Activated CD4-positive, alpha-beta T cell treated with anti-CD3 and anti-CD28 coated beads, Interleukin-2, amount 50 U/mL, for 4 hours (primary cell): Measurements from ENCODE around the gene DDA1.

Experiments used
- DNase-seq, 2 experiments: peaks; one replicate each; pipeline ENCODE4 v3.0.0-alpha.2; 2020

The DDA1 gene

DNA sequence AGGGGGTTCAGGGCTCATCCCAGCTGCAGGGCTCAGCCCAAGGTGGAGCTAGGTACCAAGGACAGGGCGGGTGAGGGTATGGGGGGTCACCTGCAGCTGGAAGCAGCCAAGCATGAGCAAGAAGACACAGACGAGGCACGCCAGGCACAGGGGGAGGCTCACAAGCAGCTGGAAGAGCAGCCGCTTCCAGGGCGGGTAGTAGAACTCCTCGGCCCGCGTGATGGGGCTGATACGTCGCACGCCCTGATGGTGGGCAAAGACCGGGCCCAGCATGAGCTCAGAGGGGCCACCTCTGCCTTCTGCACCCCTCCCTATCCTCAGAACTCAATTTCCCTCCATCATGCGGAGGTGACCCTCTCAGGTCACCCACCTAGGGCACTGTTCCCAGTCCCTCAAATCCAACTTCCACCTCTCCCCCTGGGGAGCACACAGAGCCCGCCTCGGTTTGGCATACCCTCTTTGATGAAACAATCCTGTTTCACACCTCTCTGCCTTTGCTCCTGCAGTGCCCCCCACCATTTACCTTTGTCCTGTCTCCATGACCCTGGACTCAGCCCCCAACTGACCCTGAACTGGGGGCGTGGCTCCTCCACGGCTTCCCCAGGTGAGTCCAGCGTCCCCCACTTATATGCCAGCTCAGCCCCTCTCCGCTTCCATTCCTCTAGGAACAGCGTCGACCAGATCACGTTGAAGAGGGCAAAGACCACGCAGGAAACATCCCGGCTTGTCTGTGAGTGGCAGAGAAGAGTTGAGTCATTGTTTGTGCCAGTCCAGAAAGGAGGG lies 21.1 kb downstream of the DDA1 start:
- no peak for DNase-seq

DNA sequence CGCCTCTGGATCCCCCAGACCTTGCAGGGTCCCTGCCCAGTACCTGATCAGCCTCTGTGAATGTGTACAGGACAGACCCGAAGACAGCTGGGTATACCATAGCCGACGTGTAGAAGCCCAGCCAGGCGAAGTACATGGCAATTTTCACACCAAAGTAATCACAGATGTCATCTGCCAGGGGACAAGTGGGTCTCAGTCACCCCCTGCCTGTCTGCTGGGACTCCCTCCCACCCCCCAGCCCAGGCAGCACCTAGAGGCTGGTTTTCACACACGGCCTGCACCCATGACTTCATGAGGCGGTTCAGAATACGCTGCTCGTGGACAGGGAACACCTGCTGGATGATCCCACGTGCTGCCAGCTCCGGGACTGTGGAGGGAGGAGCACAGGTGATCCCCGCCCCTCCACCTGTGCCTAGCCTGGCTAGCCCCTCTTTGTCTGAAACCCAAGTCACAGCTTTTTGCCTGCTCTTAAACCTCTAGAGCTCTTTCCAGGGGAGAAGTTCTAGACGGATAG lies 21.7 kb downstream of the DDA1 start:
- no peak for DNase-seq

DNA sequence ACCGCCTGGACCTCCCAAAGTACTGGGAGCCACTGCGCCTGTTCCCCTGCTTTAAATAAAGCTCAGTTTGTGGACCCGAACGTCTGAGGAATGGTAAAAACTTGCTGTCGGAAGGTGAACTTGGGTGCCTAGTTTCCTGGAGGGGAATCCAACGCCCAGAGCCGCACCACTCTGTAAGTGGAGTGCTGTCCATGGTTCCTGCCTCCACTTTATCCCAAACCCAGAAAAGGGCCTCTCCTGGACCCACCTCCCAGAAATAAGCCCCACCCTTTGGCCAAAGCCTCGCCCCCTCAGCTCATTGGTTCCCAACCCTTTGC lies 23.0 kb downstream of the DDA1 start:
- no peak for DNase-seq

DNA sequence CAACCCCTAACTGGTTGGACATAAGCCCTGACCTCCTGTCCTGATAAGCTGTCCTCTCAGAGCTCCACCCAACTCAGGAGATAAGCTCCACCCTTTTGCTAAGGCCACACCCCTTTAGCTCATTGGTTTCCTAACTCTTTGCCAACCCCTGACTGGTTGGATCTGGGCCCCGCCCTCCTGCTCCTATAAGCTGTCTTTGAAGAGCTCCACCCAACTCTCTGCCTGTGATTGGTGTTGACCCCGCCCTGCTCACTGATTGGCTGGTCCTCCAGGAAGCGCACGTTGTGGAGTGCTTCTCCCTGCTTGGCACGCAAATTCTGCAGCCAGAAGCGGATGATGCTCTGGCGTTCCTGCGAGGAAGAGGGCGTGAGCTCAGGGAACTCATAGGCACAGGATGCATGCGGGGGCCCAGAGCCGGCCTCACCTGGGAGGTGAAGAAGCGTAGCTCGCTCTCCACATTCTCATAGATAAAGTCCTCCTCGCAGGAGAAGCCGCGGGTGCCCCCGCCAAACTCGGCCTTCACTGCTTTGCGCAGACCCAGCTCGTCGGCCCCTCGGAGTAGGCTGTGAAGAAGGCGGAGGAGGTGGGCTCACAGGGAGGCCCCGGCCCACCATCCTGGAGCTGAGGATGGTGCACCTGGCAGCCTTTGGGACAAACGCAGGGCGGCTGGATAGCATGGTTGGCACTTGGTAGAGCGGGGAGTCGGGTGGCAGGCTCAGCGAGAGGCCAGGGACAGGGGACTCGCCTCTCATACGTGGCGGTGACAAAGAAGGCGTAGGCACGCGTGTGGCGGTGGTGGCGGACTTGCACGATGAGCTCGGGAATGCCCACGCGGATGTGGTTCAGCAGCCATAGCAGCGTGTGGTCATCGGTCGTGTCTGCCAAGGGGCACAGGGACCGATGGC lies 23.6 kb downstream of the DDA1 start:
- no peak for DNase-seq

DNA sequence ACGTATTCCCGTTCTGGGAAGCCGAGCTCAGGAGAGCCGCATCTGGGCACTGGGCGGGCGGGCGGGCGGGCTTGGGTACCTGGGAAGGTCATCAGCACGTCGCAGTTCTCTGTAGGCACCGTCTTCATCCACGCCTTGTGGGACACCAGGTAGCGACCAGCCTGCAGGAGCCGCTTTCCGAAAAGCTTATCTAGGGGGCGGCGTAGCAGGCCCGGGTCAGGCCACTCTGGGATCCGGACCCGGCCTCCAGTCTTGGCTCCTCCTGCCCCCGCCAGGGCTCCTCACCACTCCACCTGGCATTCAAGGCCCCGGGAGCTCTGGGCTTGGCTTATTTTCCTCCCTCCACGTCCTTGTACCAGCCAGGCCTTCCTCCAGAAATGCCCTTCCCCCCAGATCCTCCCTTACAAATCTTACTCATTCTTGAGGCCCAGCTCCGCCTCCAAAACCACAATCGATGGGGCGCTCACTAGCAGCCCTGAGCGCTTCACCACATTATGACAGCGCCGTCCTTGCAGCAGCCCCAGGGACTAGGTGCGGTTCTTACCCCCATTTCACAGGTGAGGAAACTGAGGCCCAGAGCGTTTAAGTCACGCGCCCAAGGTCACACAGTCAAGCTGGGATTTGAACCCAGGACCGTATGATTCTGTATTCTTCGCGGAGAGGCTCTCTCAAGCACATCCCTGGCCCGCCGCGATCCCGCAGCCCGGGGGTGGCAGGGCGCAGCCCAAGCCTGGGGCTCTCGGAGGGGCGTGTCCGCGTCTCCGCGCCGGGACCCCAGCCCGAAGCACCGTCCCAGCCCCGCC lies 24.4 kb downstream of the DDA1 start:
- DNase-seq: peak; percentile 72 to 77

DNA sequence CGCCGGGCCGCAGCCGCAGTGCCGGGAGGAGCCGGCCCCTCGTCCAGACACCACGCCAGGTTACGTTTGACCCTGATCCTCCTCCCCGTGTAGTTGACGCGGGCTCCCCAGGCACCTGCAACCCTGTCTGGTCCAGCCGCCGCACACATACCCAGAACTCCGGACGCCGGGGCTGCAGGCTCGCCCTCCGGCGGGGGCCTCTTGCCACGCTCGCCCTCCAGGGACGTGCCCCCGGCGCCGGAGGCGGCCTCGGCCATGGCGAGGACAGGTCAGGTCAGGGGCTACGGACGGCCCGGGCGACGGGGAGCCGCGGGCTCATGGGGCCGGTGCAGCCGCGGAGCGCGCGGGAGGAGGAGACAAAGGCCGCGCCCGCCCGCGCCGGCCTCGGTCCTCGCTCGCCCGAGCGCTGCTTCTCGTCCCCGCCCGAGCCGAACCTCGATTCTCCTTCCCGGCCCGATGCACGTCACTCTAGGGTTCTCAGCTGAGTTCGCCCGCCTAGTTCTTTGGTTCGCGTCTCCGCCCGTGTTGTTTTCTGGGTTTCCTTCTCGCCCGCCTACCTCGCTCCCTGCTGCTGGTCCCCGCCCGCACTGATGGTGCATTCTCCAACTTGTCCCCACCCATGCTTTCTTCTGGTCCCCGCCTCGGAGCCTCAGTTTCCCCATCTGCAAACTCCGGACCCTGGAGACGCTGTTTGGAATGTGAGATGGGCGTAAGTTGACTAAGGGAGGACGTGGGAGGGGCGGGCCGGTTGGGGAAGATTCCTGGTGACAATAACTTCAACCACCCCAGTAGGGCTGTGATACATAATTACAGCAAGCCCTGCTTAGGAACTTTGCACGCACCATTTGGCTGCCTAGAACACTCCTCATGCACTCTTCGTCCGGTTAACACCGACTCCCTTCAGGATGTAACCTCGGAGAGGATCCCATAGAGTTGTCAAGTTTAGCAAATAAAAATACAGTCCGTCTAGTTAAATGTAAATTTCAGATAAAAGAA lies 25.3 kb downstream of the DDA1 start, which contains the start of gene ANO8:
Gene ANO8, minus strand, starts transcription at position 442 of the 996 bp plus-strand sequence. Its CDS starts 185 bp downstream, at position 257.
- peak; percentile 97 to 98 for DNase-seq

DNA sequence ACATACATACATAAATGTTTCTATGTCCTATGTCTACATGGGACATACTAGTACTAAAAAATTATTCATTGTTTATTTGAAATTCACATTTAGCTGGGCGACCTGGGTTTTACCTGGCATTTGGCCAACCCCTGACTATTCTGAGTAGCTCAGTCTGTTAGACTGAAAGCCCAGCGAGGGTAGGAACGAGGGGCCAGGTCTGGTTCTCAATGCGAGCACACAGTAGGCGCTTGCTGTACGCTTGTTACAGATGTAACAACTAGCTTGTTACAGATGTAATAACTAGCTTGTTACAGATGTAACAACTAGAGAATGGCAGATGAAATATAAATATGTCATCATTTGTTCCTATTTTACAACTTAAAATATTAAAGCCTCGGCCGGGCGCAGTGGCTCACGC lies 26.2 kb downstream of the DDA1 start:
- no peak for DNase-seq

DNA sequence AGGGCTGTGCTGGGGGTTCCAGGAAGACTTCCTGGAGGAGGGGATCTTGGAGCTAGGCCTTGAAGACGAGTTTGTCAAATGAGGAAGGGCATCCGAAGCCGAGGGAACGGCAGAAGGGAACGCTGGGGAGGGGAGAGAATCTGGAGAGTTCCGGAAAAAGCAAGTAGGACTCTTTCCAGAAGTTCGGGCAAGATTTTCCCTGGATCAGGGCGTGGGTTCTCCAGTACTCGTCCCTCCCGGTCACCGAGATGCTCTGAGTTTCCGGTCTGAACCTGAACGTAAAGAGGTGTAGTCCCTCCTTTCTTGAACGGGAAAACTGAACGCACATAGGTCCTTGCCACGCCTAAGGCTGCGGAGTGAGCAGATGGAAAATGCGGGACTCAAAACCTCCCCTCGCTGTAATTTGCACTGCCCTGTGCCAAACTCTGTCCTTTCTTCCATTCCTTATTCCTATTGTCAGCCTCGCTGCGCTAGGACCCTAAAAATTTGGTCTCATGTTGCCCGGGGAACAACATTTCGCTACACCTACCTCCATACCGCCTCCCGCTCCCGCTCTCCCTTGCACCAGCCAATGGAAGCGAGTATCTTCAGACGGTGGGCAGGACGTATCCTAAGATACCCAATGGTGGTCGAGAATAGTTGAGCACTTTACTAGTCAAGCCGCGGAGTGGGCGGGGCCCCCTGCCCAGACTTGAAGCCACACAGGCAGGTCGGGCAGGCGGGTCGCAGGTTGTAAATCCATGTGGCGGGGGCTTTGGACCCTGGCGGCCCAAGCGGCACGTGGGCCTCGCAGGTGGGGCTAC lies 27.7 kb downstream of the DDA1 start, which contains the start of gene GTPBP3:
Gene GTPBP3, plus strand, starts transcription at position 682 of the 803 bp plus-strand sequence. Its CDS starts 59 bp downstream, at position 741.
- DNase-seq: peak; percentile 96

DNA sequence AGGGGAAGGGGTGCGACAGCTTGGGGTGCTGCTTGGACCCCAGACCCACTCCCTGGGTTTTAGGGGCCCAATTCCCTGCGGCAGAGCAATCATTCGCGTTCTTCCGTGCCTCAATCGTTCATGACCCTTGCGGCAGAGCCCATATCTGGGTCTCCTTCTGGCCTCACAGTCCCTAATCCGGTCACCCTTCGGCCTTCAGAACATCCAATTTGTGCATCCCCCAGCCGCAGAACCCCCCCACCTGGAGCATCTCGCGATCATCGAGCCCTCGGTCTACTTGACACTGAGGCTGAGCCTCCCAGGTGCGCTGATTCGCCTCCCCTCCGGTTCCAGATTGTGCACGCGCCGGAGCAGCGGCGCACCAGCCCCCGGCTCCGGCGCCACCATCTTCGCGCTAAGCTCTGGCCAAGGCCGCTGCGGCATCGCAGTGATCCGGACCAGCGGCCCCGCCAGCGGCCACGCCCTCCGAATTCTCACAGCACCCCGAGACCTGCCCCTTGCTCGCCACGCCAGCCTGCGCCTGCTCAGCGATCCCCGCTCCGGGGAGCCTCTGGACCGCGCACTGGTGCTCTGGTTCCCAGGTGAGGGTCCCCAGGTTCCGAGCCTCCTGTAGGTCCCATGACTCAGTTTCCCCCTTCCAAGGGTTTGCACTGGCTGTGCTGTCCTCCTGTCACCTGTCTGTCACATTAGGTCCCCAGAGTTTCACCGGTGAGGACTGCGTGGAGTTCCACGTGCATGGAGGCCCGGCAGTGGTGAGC lies 28.5 kb downstream of the DDA1 start:
- peak in 1 of 2 experiments; percentile 25 for DNase-seq

DNA sequence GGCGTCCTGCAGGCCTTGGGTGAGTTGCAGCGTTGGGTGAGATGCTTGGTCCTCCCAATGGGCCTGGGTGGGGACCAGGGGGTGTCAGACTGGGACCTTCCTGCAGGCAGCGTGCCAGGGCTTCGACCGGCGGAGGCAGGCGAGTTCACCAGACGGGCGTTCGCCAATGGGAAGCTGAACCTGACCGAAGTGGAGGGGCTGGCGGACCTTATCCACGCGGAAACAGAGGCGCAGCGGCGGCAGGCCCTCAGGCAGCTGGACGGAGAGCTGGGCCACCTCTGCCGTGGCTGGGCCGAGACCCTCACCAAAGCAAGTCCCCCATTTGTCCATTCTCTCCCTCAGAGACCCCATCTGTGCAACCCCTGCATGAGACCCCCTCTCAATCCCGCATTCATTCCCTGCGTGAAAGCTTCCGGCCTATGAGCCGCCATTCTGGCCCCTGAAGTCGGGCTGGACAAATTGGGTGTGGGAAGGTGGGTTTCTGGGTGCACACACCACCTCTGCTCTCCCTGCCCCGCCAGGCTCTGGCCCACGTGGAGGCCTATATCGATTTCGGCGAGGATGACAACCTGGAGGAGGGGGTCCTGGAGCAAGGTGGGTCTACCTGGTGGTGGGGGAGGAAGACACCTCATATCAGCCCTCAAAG lies 29.2 kb downstream of the DDA1 start:
- DNase-seq: no peak

DNA sequence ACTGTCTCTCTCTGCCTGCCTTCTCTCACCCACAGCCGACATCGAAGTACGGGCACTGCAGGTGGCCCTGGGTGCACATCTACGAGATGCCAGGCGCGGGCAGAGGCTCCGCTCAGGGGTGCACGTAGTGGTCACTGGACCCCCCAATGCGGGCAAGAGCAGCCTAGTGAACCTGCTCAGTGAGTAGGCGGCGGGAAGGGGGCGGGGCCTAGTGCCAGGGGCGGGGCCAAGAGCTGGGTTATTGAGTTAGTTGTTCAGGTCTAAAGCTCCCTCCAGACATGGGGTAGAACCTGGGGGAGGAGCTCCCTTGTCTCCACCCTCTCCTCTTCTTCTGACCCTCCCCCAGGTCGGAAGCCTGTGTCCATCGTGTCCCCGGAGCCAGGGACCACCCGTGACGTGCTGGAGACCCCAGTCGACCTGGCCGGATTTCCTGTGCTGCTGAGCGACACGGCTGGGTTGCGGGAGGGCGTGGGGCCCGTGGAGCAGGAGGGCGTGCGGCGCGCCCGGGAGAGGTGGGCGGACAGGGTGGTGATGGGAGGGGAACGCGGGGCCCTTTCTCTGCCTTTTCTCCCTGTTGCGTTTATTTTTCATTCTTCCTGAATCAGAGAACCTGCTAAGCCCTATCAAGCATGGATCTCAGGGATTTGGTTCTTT lies 29.9 kb downstream of the DDA1 start:
- peak; percentile 39 to 42 for DNase-seq

DNA sequence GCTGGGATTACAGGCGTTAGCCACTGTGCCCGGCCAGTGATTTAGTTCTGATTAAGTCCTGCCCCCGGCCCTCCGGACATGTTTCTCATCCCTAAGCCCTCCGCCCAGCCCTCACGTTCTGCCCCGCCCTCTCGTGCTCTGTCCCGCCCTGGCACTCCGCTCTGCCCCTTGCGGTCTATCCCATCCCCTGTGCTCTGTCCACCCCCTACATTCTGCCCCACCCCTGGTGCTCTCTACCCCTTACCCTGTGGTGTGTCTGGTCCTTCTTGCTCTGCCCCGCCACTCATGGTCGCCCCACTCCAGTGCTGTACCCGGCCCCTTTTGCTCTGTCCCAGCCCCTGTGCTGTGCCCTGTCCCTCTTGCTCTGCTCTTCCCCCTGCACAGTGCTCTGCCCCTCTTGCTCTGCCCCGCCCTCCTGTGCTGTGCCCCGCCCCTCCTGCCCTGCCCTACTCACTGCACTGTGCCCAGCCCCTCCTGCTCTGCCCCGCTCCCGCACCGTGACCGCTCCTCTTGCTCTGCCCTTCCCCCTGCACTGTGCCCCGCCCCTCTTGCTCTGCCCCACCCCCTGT lies 31.0 kb downstream of the DDA1 start:
- DNase-seq: no peak

DNA sequence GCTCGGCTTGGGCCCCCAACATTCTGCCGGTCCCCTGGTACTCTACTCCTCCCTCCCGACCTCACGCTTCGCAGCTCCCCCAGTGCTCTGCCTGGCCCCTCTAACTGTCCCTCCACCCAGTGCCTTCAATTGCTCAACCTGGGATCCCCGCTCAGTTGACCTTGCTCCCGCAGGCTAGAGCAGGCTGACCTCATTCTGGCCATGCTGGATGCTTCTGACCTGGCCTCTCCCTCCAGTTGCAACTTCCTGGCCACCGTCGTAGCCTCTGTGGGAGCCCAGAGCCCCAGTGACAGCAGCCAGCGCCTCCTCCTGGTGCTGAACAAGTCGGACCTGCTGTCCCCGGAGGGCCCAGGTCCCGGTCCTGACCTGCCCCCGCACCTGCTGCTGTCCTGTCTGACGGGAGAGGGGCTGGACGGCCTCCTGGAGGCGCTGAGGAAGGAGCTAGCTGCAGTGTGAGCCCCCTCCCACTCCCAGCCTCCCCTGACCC lies 31.6 kb downstream of the DDA1 start:
- DNase-seq: no peak

DNA sequence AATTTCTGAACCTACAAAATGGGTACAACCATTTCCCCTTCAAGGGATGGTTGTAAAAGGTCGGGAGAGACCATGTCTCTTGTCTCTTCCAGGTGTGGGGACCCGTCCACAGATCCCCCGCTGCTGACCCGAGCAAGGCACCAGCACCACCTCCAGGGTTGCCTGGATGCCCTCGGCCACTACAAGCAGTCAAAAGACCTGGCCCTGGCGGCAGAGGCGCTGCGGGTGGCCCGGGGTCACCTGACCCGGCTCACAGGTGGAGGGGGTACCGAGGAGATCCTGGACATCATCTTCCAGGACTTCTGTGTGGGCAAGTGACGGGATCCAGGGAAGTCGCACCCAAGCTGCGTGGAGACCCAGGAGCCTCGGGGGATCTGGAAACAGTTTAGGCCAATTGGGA lies 32.0 kb downstream of the DDA1 start:
- no peak for DNase-seq

DNA sequence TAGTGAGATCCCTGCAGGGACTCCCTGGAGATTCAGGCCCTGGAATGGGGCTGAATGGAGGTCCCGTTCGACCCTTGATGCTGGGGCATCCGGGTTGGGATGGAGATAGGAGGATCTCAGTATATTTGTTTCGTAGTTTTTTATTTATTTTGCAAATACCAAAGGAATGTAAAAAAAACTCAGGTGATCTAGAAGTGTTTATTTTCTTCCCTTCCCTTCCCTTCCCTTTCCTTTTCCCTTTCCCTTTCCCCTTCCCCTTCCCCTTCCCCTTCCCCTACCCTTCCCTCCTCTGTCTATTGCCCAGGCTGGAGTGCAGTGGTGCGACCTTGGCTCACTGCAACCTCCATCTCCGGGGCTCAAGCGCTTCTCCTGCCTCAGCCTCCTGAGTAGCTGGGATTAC lies 32.5 kb downstream of the DDA1 start:
- DNase-seq: no peak

DNA sequence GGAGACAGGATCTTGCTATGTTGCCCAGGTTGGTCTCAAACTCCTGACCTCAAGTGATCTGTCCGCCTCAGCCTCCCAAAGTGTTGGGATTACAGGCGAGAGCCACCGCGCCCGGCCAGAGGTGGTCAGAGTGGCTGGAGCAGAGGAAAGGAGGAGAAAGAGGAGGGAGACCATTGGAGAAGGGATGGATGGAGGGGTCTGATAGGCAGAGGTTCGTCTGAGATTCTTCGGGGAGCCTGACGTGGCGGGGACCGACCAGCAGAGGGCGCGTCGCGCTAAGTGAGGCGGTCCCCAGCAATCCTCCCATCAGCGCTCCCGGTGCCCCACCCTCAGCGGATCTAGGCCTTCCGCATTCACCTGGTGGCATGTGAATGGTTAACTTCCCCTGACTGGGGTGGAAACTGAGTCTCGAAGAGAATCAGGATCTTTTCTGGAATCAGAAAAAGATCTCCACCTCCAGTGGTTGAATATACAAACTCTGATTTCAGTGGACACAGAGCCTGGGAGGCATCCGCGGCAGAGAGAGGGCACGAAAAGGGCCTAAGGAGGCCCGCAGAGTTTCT lies 36.8 kb downstream of the DDA1 start:
- DNase-seq: peak; percentile 69 to 76

DNA sequence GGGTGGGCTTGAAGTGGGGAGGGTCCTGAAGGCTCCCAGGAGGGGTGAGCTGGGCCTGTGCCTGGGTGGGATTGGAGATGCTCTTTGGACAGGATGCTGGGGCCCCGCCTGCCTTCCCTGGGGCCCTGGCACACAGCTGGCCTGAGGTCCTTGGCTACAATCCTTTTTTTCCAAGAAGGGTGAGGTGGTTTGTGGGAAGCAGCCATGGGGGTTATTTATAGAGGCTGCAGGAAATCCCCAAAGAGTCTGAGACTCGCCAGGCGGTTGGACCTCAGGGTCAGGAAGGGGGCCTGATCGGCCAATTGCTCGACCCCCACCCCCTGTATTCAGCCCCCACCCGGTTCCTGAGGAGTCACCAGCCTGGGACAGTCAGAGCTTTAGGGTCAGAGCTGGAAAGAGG lies 38.0 kb downstream of the DDA1 start:
- no peak for DNase-seq

DNA sequence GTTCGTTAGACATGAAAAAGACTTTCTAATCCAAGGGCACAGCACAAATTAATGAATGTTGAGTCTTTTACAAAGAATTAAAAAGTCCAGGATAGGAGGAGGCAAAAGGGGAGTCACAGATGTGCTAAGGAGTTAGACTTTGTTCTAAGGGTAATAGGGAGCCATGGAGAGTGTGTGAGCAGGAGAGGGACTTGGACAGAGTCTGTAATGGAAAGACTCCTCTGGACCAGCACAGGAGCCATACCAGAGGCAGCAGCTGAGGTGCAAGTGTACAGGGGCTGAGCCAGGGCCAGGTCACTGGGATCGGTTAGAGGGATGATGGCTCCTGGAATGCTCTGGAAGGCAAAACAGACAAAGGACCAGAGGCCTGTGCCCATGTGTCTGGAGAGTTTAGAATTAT lies 38.5 kb downstream of the DDA1 start:
- DNase-seq: no peak
